ENCODE measurements around the gene GTPBP1. TPM values are rescaled to one million over a fixed set of nuclear protein-coding genes. Genes with fewer than 3 reads are reported as not detected.

The GTPBP1 gene
- total RNA-seq, 4 donors from 2014 or later: 73.0 to 100 (median 76.8) TPM

- 0% methylated on average over 15 of the region's 80 CpGs for WGBS
- Histone ChIP-seq H3K27me3 (no peaks in the 10 kb centered on the region), H3K4me1 (peaks cover 36% of the 10 kb centered on the region), H3K4me3 (peak overlapping the region; percentile 100), H3K9me3 (no peaks in the 10 kb centered on the region), H3K27ac (peak overlapping the region; percentile 99), H3K36me3 (peaks cover 6% of the 10 kb centered on the region)
- peak in 1 of 2 donors; percentile 78 for DNase-seq (ENCODE audit: low spot score in 2 of 2)
- TF ChIP-seq EP300 (IDR thresholded peaks at IDR 0.05) (no peak), POLR2A (IDR thresholded peaks at IDR 0.05) (no peak), POLR2AphosphoS5 (IDR thresholded peaks at IDR 0.05) (no peak)
- TF ChIP-seq, protein P1, sequence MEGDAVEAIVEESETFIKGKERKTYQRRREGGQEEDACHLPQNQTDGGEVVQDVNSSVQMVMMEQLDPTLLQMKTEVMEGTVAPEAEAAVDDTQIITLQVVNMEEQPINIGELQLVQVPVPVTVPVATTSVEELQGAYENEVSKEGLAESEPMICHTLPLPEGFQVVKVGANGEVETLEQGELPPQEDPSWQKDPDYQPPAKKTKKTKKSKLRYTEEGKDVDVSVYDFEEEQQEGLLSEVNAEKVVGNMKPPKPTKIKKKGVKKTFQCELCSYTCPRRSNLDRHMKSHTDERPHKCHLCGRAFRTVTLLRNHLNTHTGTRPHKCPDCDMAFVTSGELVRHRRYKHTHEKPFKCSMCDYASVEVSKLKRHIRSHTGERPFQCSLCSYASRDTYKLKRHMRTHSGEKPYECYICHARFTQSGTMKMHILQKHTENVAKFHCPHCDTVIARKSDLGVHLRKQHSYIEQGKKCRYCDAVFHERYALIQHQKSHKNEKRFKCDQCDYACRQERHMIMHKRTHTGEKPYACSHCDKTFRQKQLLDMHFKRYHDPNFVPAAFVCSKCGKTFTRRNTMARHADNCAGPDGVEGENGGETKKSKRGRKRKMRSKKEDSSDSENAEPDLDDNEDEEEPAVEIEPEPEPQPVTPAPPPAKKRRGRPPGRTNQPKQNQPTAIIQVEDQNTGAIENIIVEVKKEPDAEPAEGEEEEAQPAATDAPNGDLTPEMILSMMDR (IDR thresholded peaks at IDR 0.05): no peak
Observed at GRCh38 chr22:38706101-38706900, 557 bp downstream of the GTPBP1 start.

DNA sequence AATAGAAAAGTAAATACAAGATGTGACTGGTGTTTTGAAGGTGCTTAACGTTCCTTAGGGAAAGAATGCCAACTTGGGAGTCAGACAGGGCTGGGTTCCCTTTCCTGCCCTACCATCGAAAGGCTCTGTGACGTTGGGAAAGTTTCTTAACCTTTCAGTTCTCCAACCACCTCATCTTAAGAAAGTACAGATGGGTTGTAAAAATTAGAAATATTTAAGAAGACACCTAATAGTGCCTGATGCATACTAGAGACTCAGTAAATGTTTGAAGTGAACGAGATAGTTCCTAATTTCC is 1.1 kb downstream of the GTPBP1 start:
- Histone ChIP-seq H3K4me1 (peaks cover 33% of the 10 kb centered on the region), H3K27me3 (no peaks in the 10 kb centered on the region), H3K9me3 (no peaks in the 10 kb centered on the region), H3K36me3 (peaks cover 6% of the 10 kb centered on the region), H3K27ac (peak overlapping the region; percentile 99), H3K4me3 (peak overlapping the region; percentile 100)
- DNase-seq (ENCODE audit: low spot score in 2 of 2): no peak
- TF ChIP-seq POLR2A (IDR thresholded peaks at IDR 0.05) (no peak), POLR2AphosphoS5 (IDR thresholded peaks at IDR 0.05) (no peak)
- TF ChIP-seq, protein P1 (IDR thresholded peaks at IDR 0.05): no peak
- WGBS: 2% methylated on average over 4 of the region's 4 CpGs

GRCh38 chr22:38707346-38707745 is 1.6 kb downstream of the GTPBP1 start:
- peaks cover 38% of the 10 kb centered on the region for H3K4me1 ChIP-seq
- H3K27me3 ChIP-seq: no peaks in the 10 kb centered on the region
- no peak overlapping the region for H3K27ac ChIP-seq
- TF ChIP-seq EP300 (IDR thresholded peaks at IDR 0.05) (no peak), POLR2AphosphoS5 (IDR thresholded peaks at IDR 0.05) (no peak), POLR2A (IDR thresholded peaks at IDR 0.05) (no peak)
- TF ChIP-seq, protein P1 (IDR thresholded peaks at IDR 0.05): no peak
- H3K36me3 ChIP-seq: peaks cover 6% of the 10 kb centered on the region
- peak overlapping the region; percentile 100 for H3K4me3 ChIP-seq
- no peak for DNase-seq (ENCODE audit: low spot score in 2 of 2)
- H3K9me3 ChIP-seq: no peaks in the 10 kb centered on the region
- WGBS: 47% methylated on average over 2 of the region's 2 CpGs

GRCh38 chr22:38707984-38708383 is 2.2 kb downstream of the GTPBP1 start:
- Histone ChIP-seq H3K9me3 (no peaks in the 10 kb centered on the region), H3K36me3 (peaks cover 6% of the 10 kb centered on the region), H3K4me3 (peak overlapping the region; percentile 100), H3K4me1 (peaks cover 44% of the 10 kb centered on the region), H3K27ac (no peak overlapping the region), H3K27me3 (no peaks in the 10 kb centered on the region)
- 89% methylated on average over 3 of the region's 3 CpGs for WGBS
- no peak for TF ChIP-seq EP300 (IDR thresholded peaks at IDR 0.05)
- no peak for TF ChIP-seq POLR2AphosphoS5 (IDR thresholded peaks at IDR 0.05)
- no peak for TF ChIP-seq POLR2A (IDR thresholded peaks at IDR 0.05)
- TF ChIP-seq, protein P1 (IDR thresholded peaks at IDR 0.05): no peak
- no peak for DNase-seq (ENCODE audit: low spot score in 2 of 2)

DNA sequence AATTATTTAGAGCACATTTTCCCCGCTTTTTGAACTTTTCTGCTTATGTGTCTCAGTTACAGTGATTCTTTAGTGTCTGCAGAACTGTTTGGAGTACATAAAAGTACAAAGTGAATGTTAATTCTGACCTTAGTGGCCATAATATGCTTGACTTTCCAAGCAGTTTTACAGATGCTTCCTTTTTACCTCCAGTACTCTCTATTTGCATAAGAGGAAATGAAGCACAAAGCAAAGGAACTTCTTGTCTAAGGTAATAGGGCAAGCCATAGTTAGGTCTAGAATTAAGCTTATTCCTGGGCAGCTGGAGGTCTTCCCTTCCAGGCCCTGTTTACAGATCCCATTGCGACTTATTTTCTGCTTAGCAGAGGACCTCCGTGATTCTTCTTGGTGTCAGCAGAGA is 3.6 kb downstream of the GTPBP1 start:
- peaks cover 50% of the 10 kb centered on the region for H3K4me1 ChIP-seq
- H3K9me3 ChIP-seq: no peaks in the 10 kb centered on the region
- no peak overlapping the region for H3K27ac ChIP-seq
- WGBS: 84% methylated on average over 3 of the region's 3 CpGs
- H3K4me3 ChIP-seq: no peak overlapping the region
- peaks cover 6% of the 10 kb centered on the region for H3K36me3 ChIP-seq
- no peaks in the 10 kb centered on the region for H3K27me3 ChIP-seq
- no peak for DNase-seq (ENCODE audit: low spot score in 2 of 2)
- TF ChIP-seq, protein P1 (IDR thresholded peaks at IDR 0.05): no peak
- TF ChIP-seq POLR2AphosphoS5 (IDR thresholded peaks at IDR 0.05) (no peak), EP300 (IDR thresholded peaks at IDR 0.05) (no peak), POLR2A (IDR thresholded peaks at IDR 0.05) (no peak)

Data from suprapubic skin (tissue), 4 donors.